GM23338 (cell line): ENCODE data around the gene CAMTA1. TPM values are rescaled to one million over a fixed set of nuclear protein-coding genes. Genes with fewer than 3 reads are reported as not detected.

Experiments
- ATAC-seq: fragments of 200-7000 bp; cut with Tn5 transposase; 3 replicates; pipeline ENCODE4 v1.9.1; 2020
- DNase-seq: peaks from one replicate; pipeline ENCODE4 v3.0.0-alpha.2; 2015; ENCODE audit warnings: low spot score
- H2AFZ ChIP-seq: fragments of 200-600 bp; sonication (generic); 2 replicates; pipeline ENCODE4 v1.8.0; 2016; ENCODE audit warnings: antibody characterized with exemption, mild to moderate bottlenecking, moderate library complexity
- H3F3A ChIP-seq: fragments of 200-600 bp; sonication (generic); replicated peaks from 2 replicates; pipeline ENCODE4 v1.8.0; 2017; ENCODE audit warnings: antibody characterized with exemption, mixed run types, low read depth
- H3K27ac ChIP-seq: fragments of 200-600 bp; sonication (generic); 2 replicates; pipeline ENCODE4 v1.6.1; 2016; ENCODE audit warnings: low read depth
- H3K27me3 ChIP-seq: fragments of 200-600 bp; sonication (generic); 2 replicates; pipeline ENCODE4 v1.8.0; 2016; ENCODE audit warnings: mild to moderate bottlenecking, mixed run types, moderate library complexity; ENCODE audit not compliant: insufficient read depth
- H3K36me3 ChIP-seq: fragments of 200-600 bp; sonication (generic); 2 replicates; pipeline ENCODE4 v1.8.0; 2016; ENCODE audit warnings: mild to moderate bottlenecking; ENCODE audit not compliant: insufficient read depth
- H3K4me1 ChIP-seq: fragments of 200-600 bp; sonication (generic); 2 replicates; pipeline ENCODE4 v1.8.0; 2016; ENCODE audit warnings: mild to moderate bottlenecking, moderate library complexity; ENCODE audit not compliant: insufficient read depth
- H3K4me2 ChIP-seq: fragments of 200-600 bp; sonication (generic); 2 replicates; pipeline ENCODE4 v1.7.1; 2017; ENCODE audit warnings: mixed run types
- H3K4me3 ChIP-seq: fragments of 200-600 bp; sonication (generic); 2 replicates; pipeline ENCODE4 v1.6.1; 2016; ENCODE audit warnings: mixed run types
- H3K79me2 ChIP-seq: fragments of 200-600 bp; sonication (generic); replicated peaks from 2 replicates; pipeline ENCODE4 v1.8.0; 2017; ENCODE audit warnings: mild to moderate bottlenecking; ENCODE audit not compliant: insufficient read depth
- H3K9me2 ChIP-seq: fragments of 200-600 bp; sonication (generic); 2 replicates; pipeline ENCODE4 v1.8.0; 2017; ENCODE audit not compliant: insufficient read depth
- H4K20me1 ChIP-seq: fragments of 200-600 bp; sonication (generic); replicated peaks from 2 replicates; pipeline ENCODE4 v1.8.0; 2017; ENCODE audit warnings: mild to moderate bottlenecking; ENCODE audit not compliant: insufficient read depth
- H3K27ac Mint-ChIP-seq: 2 replicates; pipeline ENCODE4 v1.8.0; 2020; ENCODE audit warnings: inconsistent platforms, mild to moderate bottlenecking, moderate library complexity, mixed read lengths
- H3K27me3 Mint-ChIP-seq: 3 replicates; pipeline ENCODE4 v1.8.0; 2022; ENCODE audit warnings: low read depth, mild to moderate bottlenecking, moderate library complexity, mixed read lengths, inconsistent platforms; ENCODE audit not compliant: insufficient read depth, poor library complexity
- H3K36me3 Mint-ChIP-seq: 3 replicates; pipeline ENCODE4 v1.8.0; 2021; ENCODE audit warnings: low read depth, mild to moderate bottlenecking, inconsistent platforms, moderate library complexity, mixed read lengths
- H3K4me1 Mint-ChIP-seq: 3 replicates; pipeline ENCODE4 v1.8.0; 2020; ENCODE audit warnings: mild to moderate bottlenecking, inconsistent platforms, mixed read lengths
- H3K4me3 Mint-ChIP-seq: 3 replicates; pipeline ENCODE4 v1.8.0; 2021; ENCODE audit warnings: moderate library complexity, mild to moderate bottlenecking, inconsistent platforms, mixed read lengths
- H3K9me3 Mint-ChIP-seq: 3 replicates; pipeline ENCODE4 v1.8.0; 2020; ENCODE audit warnings: moderate library complexity, mild to moderate bottlenecking, inconsistent platforms, mixed read lengths
- CREB1 ChIP-seq: fragments of 250-450 bp; sonication (Bioruptor Pico); IDR thresholded peaks from 2 replicates; pipeline ENCODE4 v1.5.0; 2020; ENCODE audit warnings: low read depth, mild to moderate bottlenecking, moderate library complexity
- CTCF ChIP-seq, 2 experiments: fragments of 200-600 bp in 1 of 2; sonication (generic) in 1 of 2; conservative IDR thresholded peaks; 2 replicates each; pipeline versions ENCODE4 v1.5.1 to v1.6.1; 2016 to 2017; ENCODE audit warnings: antibody characterized with exemption in 2 of 2, low read depth in 2 of 2, mild to moderate bottlenecking in 2 of 2, moderate library complexity in 1 of 2
- ETS1 ChIP-seq: IDR thresholded peaks from 2 replicates; pipeline ENCODE4 v1.6.1; 2016; ENCODE audit warnings: antibody characterized with exemption
- EZH2 ChIP-seq: fragments of 200-600 bp; sonication (generic); IDR thresholded peaks from one replicate; pipeline ENCODE4 v1.8.0; 2017; ENCODE audit warnings: antibody characterized with exemption, mild to moderate bottlenecking, low read depth; ENCODE audit not compliant: unreplicated experiment
- EZH2phosphoT487 ChIP-seq: fragments of 200-600 bp; sonication (generic); IDR thresholded peaks from one replicate; pipeline ENCODE4 v1.8.1; 2018; ENCODE audit warnings: antibody characterized with exemption; ENCODE audit not compliant: unreplicated experiment
- NANOG ChIP-seq: IDR thresholded peaks from 2 replicates; pipeline ENCODE4 v1.6.1; 2016; ENCODE audit warnings: antibody characterized with exemption, borderline replicate concordance
- POLR2AphosphoS5 ChIP-seq: IDR thresholded peaks from 2 replicates; pipeline ENCODE4 v1.6.1; 2016; ENCODE audit warnings: antibody characterized with exemption, low read depth
- STAT1 ChIP-seq: IDR thresholded peaks from one replicate; pipeline ENCODE4 v1.6.1; 2016; ENCODE audit warnings: antibody characterized with exemption; ENCODE audit not compliant: unreplicated experiment
- ZNF114 ChIP-seq: fragments of 250-450 bp; sonication (Bioruptor Pico); IDR thresholded peaks from 2 replicates; pipeline ENCODE4 v1.5.0; 2020; ENCODE audit warnings: mild to moderate bottlenecking, moderate library complexity
- ZNF331 ChIP-seq: fragments of 250-450 bp; sonication (Bioruptor Pico); IDR thresholded peaks from 2 replicates; pipeline ENCODE4 v1.5.0; 2020; ENCODE audit warnings: low read depth, mild to moderate bottlenecking, moderate library complexity
- polyA plus RNA-seq: library from polyadenylated mRNA; unstranded; fragments of >200 nt; fragmentation: Nextera tagmentation; extraction: Ambion mirVana; gene quantifications from 2 replicates; pipeline ENCODE4 v1.2.1, GENCODE V29; 2016
- total RNA-seq: library from RNA; depleted of rRNA; stranded (reverse); fragments of >200 nt; shearing (Covaris generic); gene quantifications from 2 replicates; pipeline ENCODE4 v1.2.3, GENCODE V29; 2014
- TF ChIP-seq, protein P1 (sequence below): IDR thresholded peaks from one replicate; pipeline ENCODE4 v1.6.1; 2018; ENCODE audit warnings: antibody characterized with exemption; ENCODE audit not compliant: unreplicated experiment

Gene CAMTA1
- total and polyA plus RNA-seq, 2 experiments from 2014 or later: 115 to 519 TPM

GRCh38 chr1:7343882-7344281 lies 558.6 kb downstream of the CAMTA1 start:
- H3K27ac Mint-ChIP-seq: no peak overlapping the region
- Histone ChIP-seq H3K79me2 (no peaks in the 10 kb centered on the region), H3K4me2 (no peak overlapping the region), H3K4me1 (no peaks in the 10 kb centered on the region), H3K27me3 (no peaks in the 10 kb centered on the region), H3F3A (no peaks in the 10 kb centered on the region), H3K9me2 (no peaks in the 10 kb centered on the region; the same call in 1 of the 2 replicates), H2AFZ (no peak overlapping the region), H4K20me1 (no peaks in the 10 kb centered on the region), H3K27ac (no peak overlapping the region), H3K4me3 (no peak overlapping the region), H3K36me3 (no peaks in the 10 kb centered on the region)
- no peak for TF ChIP-seq EZH2phosphoT487
- TF ChIP-seq, protein P1, sequence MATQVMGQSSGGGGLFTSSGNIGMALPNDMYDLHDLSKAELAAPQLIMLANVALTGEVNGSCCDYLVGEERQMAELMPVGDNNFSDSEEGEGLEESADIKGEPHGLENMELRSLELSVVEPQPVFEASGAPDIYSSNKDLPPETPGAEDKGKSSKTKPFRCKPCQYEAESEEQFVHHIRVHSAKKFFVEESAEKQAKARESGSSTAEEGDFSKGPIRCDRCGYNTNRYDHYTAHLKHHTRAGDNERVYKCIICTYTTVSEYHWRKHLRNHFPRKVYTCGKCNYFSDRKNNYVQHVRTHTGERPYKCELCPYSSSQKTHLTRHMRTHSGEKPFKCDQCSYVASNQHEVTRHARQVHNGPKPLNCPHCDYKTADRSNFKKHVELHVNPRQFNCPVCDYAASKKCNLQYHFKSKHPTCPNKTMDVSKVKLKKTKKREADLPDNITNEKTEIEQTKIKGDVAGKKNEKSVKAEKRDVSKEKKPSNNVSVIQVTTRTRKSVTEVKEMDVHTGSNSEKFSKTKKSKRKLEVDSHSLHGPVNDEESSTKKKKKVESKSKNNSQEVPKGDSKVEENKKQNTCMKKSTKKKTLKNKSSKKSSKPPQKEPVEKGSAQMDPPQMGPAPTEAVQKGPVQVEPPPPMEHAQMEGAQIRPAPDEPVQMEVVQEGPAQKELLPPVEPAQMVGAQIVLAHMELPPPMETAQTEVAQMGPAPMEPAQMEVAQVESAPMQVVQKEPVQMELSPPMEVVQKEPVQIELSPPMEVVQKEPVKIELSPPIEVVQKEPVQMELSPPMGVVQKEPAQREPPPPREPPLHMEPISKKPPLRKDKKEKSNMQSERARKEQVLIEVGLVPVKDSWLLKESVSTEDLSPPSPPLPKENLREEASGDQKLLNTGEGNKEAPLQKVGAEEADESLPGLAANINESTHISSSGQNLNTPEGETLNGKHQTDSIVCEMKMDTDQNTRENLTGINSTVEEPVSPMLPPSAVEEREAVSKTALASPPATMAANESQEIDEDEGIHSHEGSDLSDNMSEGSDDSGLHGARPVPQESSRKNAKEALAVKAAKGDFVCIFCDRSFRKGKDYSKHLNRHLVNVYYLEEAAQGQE: no peak
- no peak for TF ChIP-seq ZNF331 (CRISPR knock-in tag)
- no peak for TF ChIP-seq CTCF (conservative IDR thresholded peaks at IDR 0.05; ENCODE audit: low read depth in 2 of 2)
- no peak for TF ChIP-seq ZNF114 (CRISPR knock-in tag)
- no peak for TF ChIP-seq CREB1 (CRISPR knock-in tag)
- no peak for TF ChIP-seq POLR2AphosphoS5
- no peak for TF ChIP-seq NANOG
- DNase-seq (no peak), ATAC-seq (no peak)
- H3K9me3 Mint-ChIP-seq: no peaks in the 10 kb centered on the region
- 0 out of 3 replicates have a peak, but pooled peaks cover 4% of the 10 kb centered on the region for H3K4me1 Mint-ChIP-seq
- H3K4me3 Mint-ChIP-seq: no peak overlapping the region
- peaks cover 4% of the 10 kb centered on the region for H3K27me3 Mint-ChIP-seq
- H3K36me3 Mint-ChIP-seq: no peaks in the 10 kb centered on the region

DNA sequence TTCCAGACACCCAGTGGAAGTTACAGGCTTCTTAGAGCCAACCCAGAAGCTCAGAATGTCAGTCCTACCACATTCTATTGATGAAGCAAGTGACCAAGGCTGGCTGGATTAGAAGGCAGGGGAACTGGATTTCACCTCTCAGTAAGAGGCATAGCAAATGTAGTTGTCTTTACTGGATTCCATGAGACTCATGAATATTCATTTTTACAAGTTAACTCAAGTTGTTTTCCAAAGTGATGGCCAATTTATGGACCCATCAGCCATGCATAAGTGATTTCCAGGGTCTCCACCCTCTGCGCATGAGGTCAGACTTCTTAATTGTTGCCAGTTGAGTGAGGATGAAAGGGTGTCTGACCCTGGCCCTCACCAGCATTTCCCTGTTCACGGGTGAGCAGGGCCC lies 559.0 kb downstream of the CAMTA1 start:
- H3K9me2 ChIP-seq: no peaks in the 10 kb centered on the region; the same call in 1 of the 2 replicates
- H3K27ac Mint-ChIP-seq: no peak overlapping the region
- H3K4me3 ChIP-seq: no peak overlapping the region
- no peak overlapping the region for H3K4me3 Mint-ChIP-seq
- H3K79me2 ChIP-seq: no peaks in the 10 kb centered on the region
- no peaks in the 10 kb centered on the region for H4K20me1 ChIP-seq
- no peak overlapping the region for H3K4me2 ChIP-seq
- no peak overlapping the region for H3K27ac ChIP-seq
- no peaks in the 10 kb centered on the region for H3K9me3 Mint-ChIP-seq
- no peaks in the 10 kb centered on the region for H3F3A ChIP-seq
- DNase-seq (no peak), ATAC-seq (no peak)
- H3K27me3 Mint-ChIP-seq: peaks cover 1% of the 10 kb centered on the region
- no peaks in the 10 kb centered on the region for H3K36me3 Mint-ChIP-seq
- H3K4me1 ChIP-seq: no peaks in the 10 kb centered on the region
- 0 out of 3 replicates have a peak, but pooled peaks cover 4% of the 10 kb centered on the region for H3K4me1 Mint-ChIP-seq
- no peaks in the 10 kb centered on the region for H3K27me3 ChIP-seq
- no peaks in the 10 kb centered on the region for H3K36me3 ChIP-seq
- H2AFZ ChIP-seq: no peak overlapping the region
- TF ChIP-seq NANOG: no peak
- no peak for TF ChIP-seq POLR2AphosphoS5
- TF ChIP-seq, protein P1: no peak
- TF ChIP-seq ZNF114 (CRISPR knock-in tag): no peak
- TF ChIP-seq CTCF (conservative IDR thresholded peaks at IDR 0.05; ENCODE audit: low read depth in 2 of 2): no peak
- TF ChIP-seq ETS1: no peak
- TF ChIP-seq EZH2: no peak
- TF ChIP-seq ZNF331 (CRISPR knock-in tag): no peak
- TF ChIP-seq STAT1: no peak
- TF ChIP-seq CREB1 (CRISPR knock-in tag): no peak
